Rectal smooth muscle tissue (tissue), 1 donor: ENCODE measurements around the gene HTR1D.
"Not testable (repeated sequence)": the region's sequence is repeated elsewhere in the genome, so short reads cannot be mapped to it uniquely, and the experiment has no call there.

ENCODE experiments used
- H3K27ac ChIP-seq: one replicate; pipeline ENCODE4 v1.7.0; 2013; ENCODE audit warnings: low read depth, low read length, inconsistent platforms
- H3K27me3 ChIP-seq: one replicate; pipeline ENCODE4 v1.7.0; 2013; ENCODE audit warnings: low read length; ENCODE audit not compliant: control insufficient read depth, insufficient read depth
- H3K36me3 ChIP-seq: one replicate; pipeline ENCODE4 v1.7.0; 2013; ENCODE audit warnings: low read length; ENCODE audit not compliant: control insufficient read depth, insufficient read depth
- H3K4me1 ChIP-seq: one replicate; pipeline ENCODE4 v1.7.0; 2013; ENCODE audit warnings: low read length; ENCODE audit not compliant: control insufficient read depth, insufficient read depth
- H3K4me3 ChIP-seq: one replicate; pipeline ENCODE4 v1.7.0; 2013; ENCODE audit warnings: low read length
- H3K9ac ChIP-seq: one replicate; pipeline ENCODE4 v1.7.0; 2013; ENCODE audit warnings: low read length

Gene HTR1D

GRCh38 chr1:23214640-23215039 lies 2.7 kb downstream of the HTR1D start:
- no peak overlapping the region for H3K27ac ChIP-seq
- H3K4me1 ChIP-seq = no peaks in the 10 kb centered on the region
- peaks cover 29% of the 10 kb centered on the region for H3K27me3 ChIP-seq
- no peak overlapping the region for H3K9ac ChIP-seq
- no peaks in the 10 kb centered on the region for H3K36me3 ChIP-seq
- no peak overlapping the region for H3K4me3 ChIP-seq

GRCh38 chr1:23211955-23212354 lies 5.3 kb downstream of the HTR1D start:
- Histone ChIP-seq H3K9ac (no peak overlapping the region), H3K4me3 (no peak overlapping the region), H3K4me1 (no peaks in the 10 kb centered on the region), H3K36me3 (no peaks in the 10 kb centered on the region), H3K27me3 (peaks cover 23% of the 10 kb centered on the region), H3K27ac (no peak overlapping the region)

DNA sequence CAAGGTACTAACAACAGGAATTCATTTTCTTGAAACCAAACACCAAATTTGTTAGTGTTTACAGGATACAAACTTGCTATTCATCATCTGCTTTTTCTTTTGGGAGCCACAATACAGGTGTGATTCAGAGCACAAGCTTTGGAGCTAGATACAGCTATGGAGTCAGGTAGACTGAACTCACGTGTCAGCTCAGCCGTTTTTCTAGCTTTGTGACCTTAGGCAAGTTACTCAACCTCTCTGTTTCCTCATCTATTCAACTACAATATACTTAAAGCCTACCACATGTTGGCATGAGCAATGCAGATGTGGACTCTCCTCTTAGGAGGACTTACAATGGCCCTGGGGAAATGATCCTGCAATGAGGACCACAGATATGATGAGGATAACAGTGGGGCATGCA lies 6.3 kb downstream of the HTR1D start:
- peaks cover 16% of the 10 kb centered on the region for H3K27me3 ChIP-seq
- H3K4me1 ChIP-seq = no peaks in the 10 kb centered on the region
- H3K9ac ChIP-seq = no peak overlapping the region
- H3K4me3 ChIP-seq = no peak overlapping the region
- H3K27ac ChIP-seq = no peak overlapping the region
- H3K36me3 ChIP-seq = no peaks in the 10 kb centered on the region

DNA sequence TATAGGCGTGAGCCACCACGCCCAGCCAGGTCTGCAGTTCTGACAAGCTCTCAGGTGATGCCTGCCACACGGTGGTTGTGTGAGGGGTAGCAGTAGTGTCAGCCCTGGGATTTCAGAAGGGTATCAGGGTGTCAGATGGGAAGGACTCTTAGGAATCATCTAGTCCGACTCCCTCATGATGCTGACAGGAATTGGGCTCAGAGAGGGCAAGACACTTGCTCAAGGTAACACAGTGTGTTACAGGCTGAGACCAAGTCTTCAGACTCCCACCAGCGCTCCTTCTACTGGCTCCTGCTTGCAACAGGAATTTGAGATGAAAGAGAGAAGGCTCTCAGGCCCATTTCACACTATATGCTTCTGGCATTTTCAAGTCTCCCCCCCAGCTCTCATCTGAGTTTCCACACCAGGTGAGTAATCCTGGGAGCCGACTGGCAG lies 6.9 kb downstream of the HTR1D start:
- Histone ChIP-seq H3K4me1 (no peaks in the 10 kb centered on the region), H3K27me3 (peaks cover 11% of the 10 kb centered on the region), H3K4me3 (no peak overlapping the region), H3K36me3 (no peaks in the 10 kb centered on the region), H3K9ac (no peak overlapping the region), H3K27ac (no peak overlapping the region)

GRCh38 chr1:23209770-23210169 lies 7.5 kb downstream of the HTR1D start:
- peaks cover 6% of the 10 kb centered on the region for H3K27me3 ChIP-seq
- no peak overlapping the region for H3K27ac ChIP-seq
- H3K9ac ChIP-seq = no peak overlapping the region

DNA sequence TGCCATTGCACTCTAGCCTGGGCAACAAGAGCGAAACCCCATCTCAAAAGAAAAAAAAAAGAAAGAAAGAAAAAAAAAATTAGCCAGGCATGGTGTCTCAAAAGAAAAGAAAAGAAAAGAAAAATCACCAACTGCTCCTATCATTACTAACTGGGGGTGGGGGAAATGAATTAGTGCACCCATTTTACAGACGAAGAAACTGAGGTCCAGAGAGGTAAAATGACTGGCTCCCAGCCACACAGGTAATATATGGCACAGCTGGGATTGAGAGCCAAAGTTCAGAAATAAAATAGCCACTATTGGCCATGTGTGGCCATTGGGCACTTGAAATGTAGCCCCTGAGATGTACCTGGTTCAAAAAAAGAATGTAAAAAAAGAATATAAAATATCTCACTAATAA lies 8.8 kb downstream of the HTR1D start:
- H3K9ac ChIP-seq = no peak overlapping the region
- H3K4me1 ChIP-seq = no peaks in the 10 kb centered on the region
- no peaks in the 10 kb centered on the region for H3K27me3 ChIP-seq
- no peaks in the 10 kb centered on the region for H3K36me3 ChIP-seq
- H3K27ac ChIP-seq = no peak overlapping the region
- no peak overlapping the region for H3K4me3 ChIP-seq

More at GRCh38 chr1:23209770-23210169, 7.5 kb downstream of the HTR1D start:
- Histone ChIP-seq H3K4me3 (no peak overlapping the region), H3K4me1 (no peaks in the 10 kb centered on the region), H3K36me3 (no peaks in the 10 kb centered on the region)

DNA sequence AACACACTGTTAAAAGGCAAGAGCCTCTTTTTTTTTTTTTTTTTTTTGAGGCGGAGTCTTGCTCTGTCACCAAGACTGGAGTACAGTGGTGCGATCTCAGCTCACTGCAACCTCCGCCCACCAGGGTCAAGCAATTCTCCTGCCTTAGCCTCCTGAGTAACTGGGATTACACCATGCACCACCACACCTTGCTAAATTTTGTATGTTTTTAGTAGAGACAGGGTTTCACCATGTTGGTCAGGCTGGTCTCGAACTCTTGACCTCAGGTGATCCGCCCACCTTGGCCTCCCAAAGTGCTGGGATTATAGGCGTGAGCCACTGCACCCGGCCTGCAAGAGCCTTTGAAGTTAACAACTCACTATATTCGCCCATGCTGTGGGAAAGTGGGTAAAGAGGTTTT lies 9.6 kb downstream of the HTR1D start:
- H3K27me3 ChIP-seq, H3K36me3 ChIP-seq: not testable (repeated sequence)

GRCh38 chr1:23202263-23202749 lies 15.0 kb downstream of the HTR1D start:
- no peak overlapping the region for H3K4me3 ChIP-seq
- no peaks in the 10 kb centered on the region for H3K27me3 ChIP-seq
- H3K27ac ChIP-seq = no peak overlapping the region
- H3K36me3 ChIP-seq = no peaks in the 10 kb centered on the region
- H3K4me1 ChIP-seq = no peaks in the 10 kb centered on the region
- no peak overlapping the region for H3K9ac ChIP-seq

More for the DNA sequence above, 9.6 kb downstream of the HTR1D start:
- H3K4me1 ChIP-seq, H3K9ac ChIP-seq, H3K27ac ChIP-seq, H3K4me3 ChIP-seq: not testable (repeated sequence)

GRCh38 chr1:23200883-23201282 lies 16.4 kb downstream of the HTR1D start:
- no peaks in the 10 kb centered on the region for H3K27me3 ChIP-seq
- H3K9ac ChIP-seq = no peak overlapping the region
- H3K4me3 ChIP-seq = no peak overlapping the region
- H3K27ac ChIP-seq = no peak overlapping the region
- H3K4me1 ChIP-seq = no peaks in the 10 kb centered on the region
- no peaks in the 10 kb centered on the region for H3K36me3 ChIP-seq

GRCh38 chr1:23198373-23198772 lies 18.9 kb downstream of the HTR1D start:
- no peak overlapping the region for H3K4me3 ChIP-seq
- H3K9ac ChIP-seq = no peak overlapping the region
- no peaks in the 10 kb centered on the region for H3K27me3 ChIP-seq
- H3K27ac ChIP-seq = no peak overlapping the region
- no peaks in the 10 kb centered on the region for H3K4me1 ChIP-seq
- no peaks in the 10 kb centered on the region for H3K36me3 ChIP-seq

GRCh38 chr1:23196627-23197328 lies 20.5 kb downstream of the HTR1D start:
- Histone ChIP-seq H3K27me3 (no peaks in the 10 kb centered on the region), H3K9ac (no peak overlapping the region), H3K36me3 (no peaks in the 10 kb centered on the region), H3K4me3 (no peak overlapping the region), H3K4me1 (no peaks in the 10 kb centered on the region), H3K27ac (no peak overlapping the region)

GRCh38 chr1:23194119-23194984 lies 22.9 kb downstream of the HTR1D start:
- no peaks in the 10 kb centered on the region for H3K27me3 ChIP-seq
- H3K27ac ChIP-seq = no peak overlapping the region
- H3K4me3 ChIP-seq = no peak overlapping the region
- H3K36me3 ChIP-seq = no peaks in the 10 kb centered on the region
- no peak overlapping the region for H3K9ac ChIP-seq
- no peaks in the 10 kb centered on the region for H3K4me1 ChIP-seq
